GM18870 (cell line): ENCODE data around the gene PI4K2A.
A peak's percentile ranks its signal among the peaks of the same experiment; 100 is the strongest.
"Not testable (repeated sequence)": the region's sequence is repeated elsewhere in the genome, so short reads cannot be mapped to it uniquely, and the experiment has no call there.

Experiments
- ATAC-seq: cut with Tn5 transposase; IDR thresholded peaks from one replicate; pipeline ENCODE4 v1.9.1; 2021; ENCODE audit warnings: moderate library complexity; ENCODE audit not compliant: unreplicated experiment

PI4K2A gene

GRCh38 chr10:97669571-97669970 is 29.1 kb downstream of the PI4K2A start:
- ATAC-seq: no peak

- no peak for ATAC-seq
These were observed 33.5 kb downstream of the PI4K2A start for GRCh38 chr10:97673736-97674525.

GRCh38 chr10:97675222-97675621 is 34.8 kb downstream of the PI4K2A start:
- ATAC-seq: no peak

- no peak for ATAC-seq
These were observed 36.5 kb downstream of the PI4K2A start for GRCh38 chr10:97676770-97677581.

- no peak for ATAC-seq
These were observed 39.1 kb downstream of the PI4K2A start for GRCh38 chr10:97679594-97679993.

- no peak for ATAC-seq
These were observed 41.6 kb downstream of the PI4K2A start for GRCh38 chr10:97682042-97682441.

- ATAC-seq: no peak
These were observed 43.3 kb downstream of the PI4K2A start for GRCh38 chr10:97683556-97684367.

GRCh38 chr10:97684368-97684713 is 43.9 kb downstream of the PI4K2A start:
- not testable (repeated sequence) for ATAC-seq

GRCh38 chr10:97684866-97685394 is 44.5 kb downstream of the PI4K2A start:
- no peak for ATAC-seq

GRCh38 chr10:97685395-97685958 is 45.0 kb downstream of the PI4K2A start:
- no peak for ATAC-seq

- ATAC-seq: no peak
These were observed 46.0 kb downstream of the PI4K2A start for GRCh38 chr10:97686301-97686961.

GRCh38 chr10:97686962-97687784 is 46.7 kb downstream of the PI4K2A start, which contains the start of gene AVPI1:
Gene AVPI1, minus strand, starts transcription at chr10:97687241. Its CDS starts 7,336 bp downstream, at chr10:97679905.
- ATAC-seq: peak; percentile 92

GRCh38 chr10:97687785-97688781 is 47.6 kb downstream of the PI4K2A start:
- ATAC-seq: no peak

GRCh38 chr10:97689559-97690020 is 49.1 kb downstream of the PI4K2A start:
- no peak for ATAC-seq

- ATAC-seq: no peak
These were observed 49.7 kb downstream of the PI4K2A start for GRCh38 chr10:97690133-97690532.

- not testable (repeated sequence) for ATAC-seq
These were observed 57.7 kb downstream of the PI4K2A start for GRCh38 chr10:97698072-97698655.

- peak; percentile 76 for ATAC-seq
These were observed 61.1 kb downstream of the PI4K2A start for GRCh38 chr10:97701438-97702069.
